IPS DF 4.7 (cell line): ENCODE data around the gene TOR3A.

ENCODE experiments used
- DNase-seq: peaks from one replicate; pipeline ENCODE4 v3.0.0-alpha.2; 2013; ENCODE audit warnings: low spot score; ENCODE audit errors: extremely low read depth

Gene TOR3A

GRCh38 chr1:179143322-179143721 is 61.5 kb downstream of the TOR3A start:
- DNase-seq, result no peak

GRCh38 chr1:179144626-179145025 is 62.8 kb downstream of the TOR3A start:
- DNase-seq, result no peak

DNA sequence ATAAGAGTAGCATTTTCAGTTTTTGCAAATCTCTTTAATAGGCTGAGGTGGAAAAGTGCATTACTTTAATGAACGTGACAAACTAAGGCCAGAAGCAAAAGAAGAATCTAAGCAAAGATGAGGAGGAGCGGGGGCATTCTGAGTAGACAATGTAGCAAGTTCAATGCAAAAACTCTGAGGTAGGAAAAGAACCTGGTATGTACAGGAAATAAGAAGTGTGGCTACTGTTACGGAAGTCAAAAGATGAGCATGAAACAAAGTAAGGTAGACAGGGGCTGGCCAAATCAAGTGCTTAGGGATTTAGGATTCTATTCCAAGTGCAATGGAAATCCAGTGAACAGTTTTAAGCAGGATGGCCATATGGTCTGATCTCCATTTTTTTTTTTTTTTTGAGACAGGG is 63.7 kb downstream of the TOR3A start:
- no peak for DNase-seq
